Spleen (tissue), 7 donors: ENCODE data around the gene PM20D2.

Experiments
- POLR2A ChIP-seq, 3 donors: fragments of 450-650 bp; IDR thresholded peaks; one replicate each; pipeline ENCODE4 v1.5.1; 2017; ENCODE audit warnings: antibody characterized with exemption in 3 of 3, mild to moderate bottlenecking in 1 of 3
- POLR2AphosphoS5 ChIP-seq, 3 donors: sonication (generic); formaldehyde crosslinking; IDR thresholded peaks; one replicate each; pipeline ENCODE4 v1.5.1; 2017; ENCODE audit warnings: antibody characterized with exemption in 3 of 3
- TF ChIP-seq, protein P1 (sequence below), 11 experiments: fragments of 200-600 bp in 7 of 11; fragments of 450-650 bp in 4 of 11; sonication (generic) in 4 of 11; IDR thresholded peaks in 8 of 11; conservative IDR thresholded peaks in 3 of 11; 1 replicate in 7 of 11; 2 replicates in 4 of 11; pipeline versions ENCODE4 v1.4.0 to v1.8.0; 2016 to 2021; ENCODE audit warnings: antibody characterized with exemption in 11 of 11, inconsistent platforms in 4 of 11, mild to moderate bottlenecking in 1 of 11
- donor health status: DM: no; HTN: no; CAD: no; lungs with moderate emphysema.
- donor health status: DM: no; HTN: no; CAD: no.
- donor health status: DM: no; HTN: no; CAD: no.

- TF ChIP-seq, protein P1, sequence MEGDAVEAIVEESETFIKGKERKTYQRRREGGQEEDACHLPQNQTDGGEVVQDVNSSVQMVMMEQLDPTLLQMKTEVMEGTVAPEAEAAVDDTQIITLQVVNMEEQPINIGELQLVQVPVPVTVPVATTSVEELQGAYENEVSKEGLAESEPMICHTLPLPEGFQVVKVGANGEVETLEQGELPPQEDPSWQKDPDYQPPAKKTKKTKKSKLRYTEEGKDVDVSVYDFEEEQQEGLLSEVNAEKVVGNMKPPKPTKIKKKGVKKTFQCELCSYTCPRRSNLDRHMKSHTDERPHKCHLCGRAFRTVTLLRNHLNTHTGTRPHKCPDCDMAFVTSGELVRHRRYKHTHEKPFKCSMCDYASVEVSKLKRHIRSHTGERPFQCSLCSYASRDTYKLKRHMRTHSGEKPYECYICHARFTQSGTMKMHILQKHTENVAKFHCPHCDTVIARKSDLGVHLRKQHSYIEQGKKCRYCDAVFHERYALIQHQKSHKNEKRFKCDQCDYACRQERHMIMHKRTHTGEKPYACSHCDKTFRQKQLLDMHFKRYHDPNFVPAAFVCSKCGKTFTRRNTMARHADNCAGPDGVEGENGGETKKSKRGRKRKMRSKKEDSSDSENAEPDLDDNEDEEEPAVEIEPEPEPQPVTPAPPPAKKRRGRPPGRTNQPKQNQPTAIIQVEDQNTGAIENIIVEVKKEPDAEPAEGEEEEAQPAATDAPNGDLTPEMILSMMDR (IDR thresholded peaks at IDR 0.05 in 8 of 11, conservative IDR thresholded peaks at IDR 0.05 in 3 of 11): no peak
- no peak for TF ChIP-seq POLR2A (IDR thresholded peaks at IDR 0.05)
- TF ChIP-seq POLR2AphosphoS5 (IDR thresholded peaks at IDR 0.05): no peak
Measured at GRCh38 chr6:89133981-89134380, 11.9 kb upstream of the PM20D2 start.
